ENCODE results near the gene THRAP3.

DNA sequence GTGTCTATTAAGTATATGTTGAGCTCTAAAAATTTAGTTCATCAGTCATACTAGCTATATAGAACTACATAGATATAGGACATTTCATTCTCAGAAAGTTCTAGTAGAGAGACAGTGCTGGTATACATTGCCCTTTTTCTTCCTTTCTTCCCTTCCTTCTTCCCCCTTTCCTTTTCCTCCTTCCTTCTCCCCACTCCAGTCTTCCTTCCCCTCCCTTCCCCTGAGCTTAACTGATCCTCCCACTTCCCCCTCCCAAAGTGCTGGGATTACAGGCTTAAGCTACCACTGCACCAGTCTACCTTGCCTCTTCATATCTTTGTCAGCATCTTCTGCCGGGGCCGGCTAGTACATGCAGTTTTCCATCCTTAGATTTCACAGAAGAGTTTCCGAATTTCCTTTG, 12.1 kb downstream of the THRAP3 start:
- TF ChIP-seq, protein P1, sequence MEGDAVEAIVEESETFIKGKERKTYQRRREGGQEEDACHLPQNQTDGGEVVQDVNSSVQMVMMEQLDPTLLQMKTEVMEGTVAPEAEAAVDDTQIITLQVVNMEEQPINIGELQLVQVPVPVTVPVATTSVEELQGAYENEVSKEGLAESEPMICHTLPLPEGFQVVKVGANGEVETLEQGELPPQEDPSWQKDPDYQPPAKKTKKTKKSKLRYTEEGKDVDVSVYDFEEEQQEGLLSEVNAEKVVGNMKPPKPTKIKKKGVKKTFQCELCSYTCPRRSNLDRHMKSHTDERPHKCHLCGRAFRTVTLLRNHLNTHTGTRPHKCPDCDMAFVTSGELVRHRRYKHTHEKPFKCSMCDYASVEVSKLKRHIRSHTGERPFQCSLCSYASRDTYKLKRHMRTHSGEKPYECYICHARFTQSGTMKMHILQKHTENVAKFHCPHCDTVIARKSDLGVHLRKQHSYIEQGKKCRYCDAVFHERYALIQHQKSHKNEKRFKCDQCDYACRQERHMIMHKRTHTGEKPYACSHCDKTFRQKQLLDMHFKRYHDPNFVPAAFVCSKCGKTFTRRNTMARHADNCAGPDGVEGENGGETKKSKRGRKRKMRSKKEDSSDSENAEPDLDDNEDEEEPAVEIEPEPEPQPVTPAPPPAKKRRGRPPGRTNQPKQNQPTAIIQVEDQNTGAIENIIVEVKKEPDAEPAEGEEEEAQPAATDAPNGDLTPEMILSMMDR (IDR thresholded peaks at IDR 0.05): no peak
- TF ChIP-seq GABPA (IDR thresholded peaks at IDR 0.05; ENCODE audit: low read depth) (no peak), NFIC (IDR thresholded peaks at IDR 0.05; ENCODE audit: borderline replicate concordance) (no peak), IRF3 (IDR thresholded peaks at IDR 0.05; ENCODE audit: low read depth, low read length) (no peak), POLR2AphosphoS5 (IDR thresholded peaks at IDR 0.05; ENCODE audit: low read depth, low read length) (no peak), EZH2phosphoT487 (IDR thresholded peaks at IDR 0.05; ENCODE audit: borderline replicate concordance, low read depth) (no peak), EP300 (IDR thresholded peaks at IDR 0.05; ENCODE audit: borderline replicate concordance in 1 of 2, low read depth in 1 of 2, low read length in 1 of 2) (no peak), TCF12 (IDR thresholded peaks at IDR 0.05) (no peak), TAF1 (IDR thresholded peaks at IDR 0.05; ENCODE audit: borderline replicate concordance, low read depth, low read length) (no peak), MEF2A (IDR thresholded peaks at IDR 0.05; ENCODE audit: borderline replicate concordance, low read depth) (no peak)
- TF ChIP-seq, protein P2, sequence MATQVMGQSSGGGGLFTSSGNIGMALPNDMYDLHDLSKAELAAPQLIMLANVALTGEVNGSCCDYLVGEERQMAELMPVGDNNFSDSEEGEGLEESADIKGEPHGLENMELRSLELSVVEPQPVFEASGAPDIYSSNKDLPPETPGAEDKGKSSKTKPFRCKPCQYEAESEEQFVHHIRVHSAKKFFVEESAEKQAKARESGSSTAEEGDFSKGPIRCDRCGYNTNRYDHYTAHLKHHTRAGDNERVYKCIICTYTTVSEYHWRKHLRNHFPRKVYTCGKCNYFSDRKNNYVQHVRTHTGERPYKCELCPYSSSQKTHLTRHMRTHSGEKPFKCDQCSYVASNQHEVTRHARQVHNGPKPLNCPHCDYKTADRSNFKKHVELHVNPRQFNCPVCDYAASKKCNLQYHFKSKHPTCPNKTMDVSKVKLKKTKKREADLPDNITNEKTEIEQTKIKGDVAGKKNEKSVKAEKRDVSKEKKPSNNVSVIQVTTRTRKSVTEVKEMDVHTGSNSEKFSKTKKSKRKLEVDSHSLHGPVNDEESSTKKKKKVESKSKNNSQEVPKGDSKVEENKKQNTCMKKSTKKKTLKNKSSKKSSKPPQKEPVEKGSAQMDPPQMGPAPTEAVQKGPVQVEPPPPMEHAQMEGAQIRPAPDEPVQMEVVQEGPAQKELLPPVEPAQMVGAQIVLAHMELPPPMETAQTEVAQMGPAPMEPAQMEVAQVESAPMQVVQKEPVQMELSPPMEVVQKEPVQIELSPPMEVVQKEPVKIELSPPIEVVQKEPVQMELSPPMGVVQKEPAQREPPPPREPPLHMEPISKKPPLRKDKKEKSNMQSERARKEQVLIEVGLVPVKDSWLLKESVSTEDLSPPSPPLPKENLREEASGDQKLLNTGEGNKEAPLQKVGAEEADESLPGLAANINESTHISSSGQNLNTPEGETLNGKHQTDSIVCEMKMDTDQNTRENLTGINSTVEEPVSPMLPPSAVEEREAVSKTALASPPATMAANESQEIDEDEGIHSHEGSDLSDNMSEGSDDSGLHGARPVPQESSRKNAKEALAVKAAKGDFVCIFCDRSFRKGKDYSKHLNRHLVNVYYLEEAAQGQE (IDR thresholded peaks at IDR 0.05; ENCODE audit: low read depth, low read length): no peak
